K562 (cell line): ENCODE measurements around the gene LPIN1. TPM values are rescaled to one million over a fixed set of nuclear protein-coding genes. Genes with fewer than 3 reads are reported as not detected.

Experiments
- ATAC-seq: fragments of 200-7000 bp; cut with Tn5 transposase; 3 replicates; pipeline ENCODE4 v1.9.1; 2020; ENCODE audit warnings: moderate library complexity
- BruUV-seq: library from RNA; stranded (reverse); fragments of 400-500 nt; replicated peaks from 2 replicates; lab custom pipeline; 2021; lab: Mats Ljungman, UMichigan
- CTCF ChIA-PET: fragments of 300-600 bp; formaldehyde crosslinking; extraction: SDS; loops from one replicate; lab custom pipeline; 2021; ENCODE audit warnings: low intra/inter-chr PET ratio; lab: Yijun Ruan, JAX
- POLR2A ChIA-PET: fragments of 300-600, 350-650 bp; sonication (Branson Sonifier 250); formaldehyde crosslinking; extraction: SDS; loops from one replicate; lab custom pipeline; 2021; ENCODE audit warnings: antibody characterized with exemption, inconsistent platforms; lab: Yijun Ruan, JAX
- DNase-seq, 4 experiments: peaks; one replicate each; pipeline versions ENCODE4 v3.0.0 to v3.0.0-alpha.2; 2011 to 2018; ENCODE audit warnings: low spot score in 3 of 4, mixed read lengths in 3 of 4; ENCODE audit errors: extremely low read depth in 1 of 4
- FAIRE-seq: peaks from 2 replicates; lab custom pipeline; 2011; peaks lifted over from hg19 to GRCh38; lab: Jason Lieb, UNC
- H2AFZ ChIP-seq: 2 replicates; pipeline ENCODE4 v1.6.0; 2011; ENCODE audit warnings: low read depth, low read length, control low read depth, inconsistent platforms
- H3K27ac ChIP-seq: fragments of 200-600 bp; 3 replicates; pipeline ENCODE4 v1.8.0; 2011; ENCODE audit warnings: low read depth, mild to moderate bottlenecking, control low read depth, inconsistent platforms, low read length, moderate library complexity, mixed read lengths; ENCODE audit errors: extremely low read depth
- H3K27me3 ChIP-seq, 2 experiments: fragments of 300-600 bp in 1 of 2; 2 replicates in 1 of 2; 3 replicates in 1 of 2; pipeline versions ENCODE4 v1.6.0 to v1.8.0; 2011; ENCODE audit warnings: inconsistent platforms in 2 of 2, low read length in 2 of 2, mild to moderate bottlenecking in 1 of 2, mixed read lengths in 1 of 2, moderate library complexity in 1 of 2; ENCODE audit not compliant: control insufficient read depth in 2 of 2, insufficient read depth in 2 of 2
- H3K36me3 ChIP-seq: fragments of 300-600 bp; 3 replicates; pipeline ENCODE4 v1.8.0; 2011; ENCODE audit warnings: mild to moderate bottlenecking, low read length, inconsistent platforms; ENCODE audit not compliant: control insufficient read depth, insufficient read depth
- H3K4me1 ChIP-seq, 2 experiments: fragments of 200-600 bp in 1 of 2; replicated peaks in 1 of 2; 2 replicates in 1 of 2; 3 replicates in 1 of 2; pipeline versions ENCODE4 v1.5.1 to v1.8.0; 2011; ENCODE audit warnings: inconsistent platforms in 2 of 2, low read length in 2 of 2, mild to moderate bottlenecking in 1 of 2, mixed read lengths in 1 of 2, moderate library complexity in 1 of 2; ENCODE audit not compliant: control insufficient read depth in 2 of 2, insufficient read depth in 2 of 2
- H3K4me2 ChIP-seq: 2 replicates; pipeline ENCODE4 v1.6.1; 2011; ENCODE audit warnings: low read length, control low read depth, inconsistent platforms, mixed read lengths; ENCODE audit not compliant: insufficient read depth
- H3K4me3 ChIP-seq: fragments of 200-600 bp; sonication (generic), shearing (Covaris generic); 2 replicates; pipeline ENCODE4 v1.5.1; 2016; ENCODE audit warnings: control low read depth, inconsistent platforms
- H3K79me2 ChIP-seq: fragments of 200-600 bp; 3 replicates; pipeline ENCODE4 v1.8.0; 2011; ENCODE audit warnings: low read length, inconsistent platforms; ENCODE audit not compliant: control insufficient read depth, insufficient read depth
- H3K9ac ChIP-seq, 2 experiments: 2 replicates each; pipeline versions ENCODE4 v1.6.0 to v1.6.1; 2011; ENCODE audit warnings: low read depth in 2 of 2, low read length in 2 of 2, control low read depth in 1 of 2, inconsistent platforms in 1 of 2, mild to moderate bottlenecking in 1 of 2, mixed read lengths in 1 of 2; ENCODE audit not compliant: insufficient read depth in 1 of 2
- H3K9me1 ChIP-seq: one replicate; pipeline ENCODE4 v1.6.0; 2011; ENCODE audit warnings: inconsistent platforms, mild to moderate bottlenecking, low read length, moderate library complexity; ENCODE audit not compliant: control insufficient read depth, insufficient read depth
- H3K9me3 ChIP-seq: replicated peaks from 2 replicates; pipeline ENCODE4 v1.5.1; 2011; ENCODE audit warnings: low read depth, low read length, inconsistent platforms; ENCODE audit not compliant: control insufficient read depth, insufficient read depth
- H4K20me1 ChIP-seq: replicated peaks from 2 replicates; pipeline ENCODE4 v1.6.1; 2011; ENCODE audit warnings: low read length, inconsistent platforms, mixed read lengths; ENCODE audit not compliant: control insufficient read depth, insufficient read depth
- CCAR2 ChIP-seq: fragments of 200-400 bp; formaldehyde crosslinking; IDR thresholded peaks from 2 replicates; pipeline ENCODE4 v1.6.1; 2017; ENCODE audit warnings: mild to moderate bottlenecking, low read depth, low read length
- ETV1 ChIP-seq: fragments of 450-650 bp; conservative IDR thresholded peaks from 2 replicates; pipeline ENCODE4 v1.6.1; 2016; ENCODE audit warnings: missing genetic modification characterization, control low read depth, low read depth, missing compliant biosample characterization
- GABPB2 ChIP-seq: fragments of 250-450 bp; sonication (Bioruptor Pico); conservative IDR thresholded peaks from 2 replicates; pipeline ENCODE4 v1.5.1; 2021; ENCODE audit warnings: mild to moderate bottlenecking
- KAT2B ChIP-seq: IDR thresholded peaks from one replicate; pipeline ENCODE4 v1.6.1; 2012; ENCODE audit warnings: low read depth, mild to moderate bottlenecking, control low read depth, inconsistent platforms, low read length, moderate library complexity
- MITF ChIP-seq: IDR thresholded peaks from 2 replicates; pipeline ENCODE4 v1.6.1; 2014; ENCODE audit warnings: antibody characterized with exemption
- NR4A1 ChIP-seq, 2 experiments: fragments of 250-450 bp in 1 of 2; fragments of 450-650 bp in 1 of 2; sonication (Bioruptor Pico) in 1 of 2; IDR thresholded peaks; 2 replicates each; pipeline versions ENCODE4 v1.4.0 to v1.6.1; 2016 to 2020; ENCODE audit warnings: mild to moderate bottlenecking in 2 of 2, missing compliant biosample characterization in 1 of 2, missing genetic modification characterization in 1 of 2, moderate library complexity in 1 of 2
- U2AF1 ChIP-seq: fragments of 200-400 bp; formaldehyde crosslinking; optimal IDR thresholded peaks from 2 replicates; pipeline ENCODE3; 2017; ENCODE audit warnings: mild to moderate bottlenecking, low read depth, low read length, moderate library complexity
- ZNF124 ChIP-seq: sonication (generic); formaldehyde crosslinking; IDR thresholded peaks from 2 replicates; pipeline ENCODE4 v1.8.1; 2022; ENCODE audit warnings: missing genetic modification reagents
- ZNF766 ChIP-seq: fragments of 200-800 bp; sonication (Bioruptor generic); conservative IDR thresholded peaks from 2 replicates; pipeline ENCODE4 v1.6.1; 2016; ENCODE audit warnings: missing genetic modification characterization, missing compliant biosample characterization
- WGBS: fragments of 100-300 bp; shearing (Covaris generic); methylation state at CpG from one replicate; pipeline ENCODE4 v1.1.6; 2016; ENCODE audit warnings: low coverage, mixed read lengths; ENCODE audit not compliant: insufficient coverage; ENCODE audit errors: missing lambda C conversion rate; 5-methylcytosine and 5-hydroxymethylcytosine counted together
- in situ Hi-C: fragments of 300-500 bp; cut with MboI; formaldehyde crosslinking; loops from 4 replicates; pipeline ENCODE4 v1.15.0; 2018; ENCODE audit warnings: inconsistent platforms, mixed read lengths
- intact Hi-C: fragments of 100-400 bp; cut with micrococcal nuclease; formaldehyde crosslinking; loops from 2 replicates; pipeline ENCODE4 v1.14.2; 2022
- polyA plus RNA-seq, 8 experiments: library from polyadenylated mRNA; depleted of rRNA in 4 of 8; stranded (reverse) in 5 of 8; unstranded in 3 of 8; fragments of >200 nt; fragmentation: Nextera tagmentation in 2 of 8; fragmentation: Illumina TruSeq in 1 of 8; extraction: Ambion mirVana in 2 of 8; extraction: Trizol in 1 of 8; gene quantifications; 2 replicates each; pipeline versions ENCODE4 v1.2.1 to v1.2.3, GENCODE V29; 2011 to 2014; ENCODE audit warnings: inconsistent platforms in 1 of 8, missing spikeins in 1 of 8
- total RNA-seq, 7 experiments: library from RNA; depleted of rRNA in 6 of 7; stranded (reverse); fragments of >200 nt in 6 of 7; fragmentation: Illumina TruSeq in 2 of 7; extraction: Trizol in 2 of 7; gene quantifications; 2 replicates each; pipeline versions ENCODE4 v1.2.1 to v1.2.3, GENCODE V29; 2011 to 2021; ENCODE audit warnings: low replicate concordance in 1 of 7

The LPIN1 gene
- total and polyA plus RNA-seq, 9 of the 15 experiments (the other 6 are each of a cell fraction or from before 2014, with no cell fraction given), result 9.2 to 84.0 (median 27.8) TPM

DNA sequence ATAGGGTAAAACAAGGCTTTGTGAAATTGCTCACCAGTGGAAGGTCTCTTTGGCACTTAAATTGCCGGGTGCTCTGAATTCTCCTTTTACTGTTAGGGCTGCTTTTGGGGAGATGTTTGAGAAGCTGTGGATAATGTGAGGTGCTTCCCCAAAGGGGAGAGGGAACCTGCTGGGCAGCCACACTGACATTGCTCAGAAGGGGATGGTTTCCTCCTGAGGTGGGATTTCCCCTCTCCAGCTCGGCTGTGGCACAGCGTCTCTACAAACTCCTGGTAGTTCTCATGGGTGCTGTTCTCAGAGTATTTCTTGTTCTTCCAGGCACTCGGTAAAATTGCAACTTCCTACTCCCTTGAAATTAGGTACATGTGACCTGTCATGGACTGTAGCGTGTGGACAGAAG lies 124.2 kb downstream of the LPIN1 start (continued):
- TF ChIP-seq MITF, result no peak
- TF ChIP-seq KAT2B, result no peak
- no peak for TF ChIP-seq ZNF124
- TF ChIP-seq ZNF766 (CRISPR knock-in tag), result no peak
- no peak for TF ChIP-seq CCAR2
- TF ChIP-seq ETV1 (tag), result no peak
- no peak for TF ChIP-seq U2AF1
- TF ChIP-seq, all 486 proteins: peak for 0

GRCh38 chr2:11871421-11871820 lies 125.0 kb downstream of the LPIN1 start:
- no peaks in the 10 kb centered on the region for H3K79me2 ChIP-seq
- no peak overlapping the region for H2AFZ ChIP-seq
- no peaks in the 10 kb centered on the region for H3K27me3 ChIP-seq
- H3K4me1 ChIP-seq, result peaks cover 2 to 54% of the 10 kb centered on the region in 2 experiments
- WGBS, result 60% methylated on average over 4 of the region's 4 CpGs
- CTCF ChIA-PET, result no interaction called here
- no peak for DNase-seq
- no peaks in the 10 kb centered on the region for H3K9me1 ChIP-seq
- intact Hi-C loops, result no loop called here
- TF ChIP-seq NR4A1 (CRISPR knock-in tag; IDR thresholded peaks at IDR 0.05) (0 out of 2 replicates have a peak, but pooled peaks have one; percentile 29), NR4A1 (tag; IDR thresholded peaks at IDR 0.05) (no peak), GABPB2 (CRISPR knock-in tag) (no peak)
- TF ChIP-seq, all 486 proteins: peak for 1
- no peaks in the 10 kb centered on the region for H4K20me1 ChIP-seq
- H3K27ac ChIP-seq, result no peak overlapping the region
- no TSS peak for BruUV-seq
- no peak overlapping the region for H3K4me3 ChIP-seq
- no peak overlapping the region for H3K4me2 ChIP-seq
- H3K36me3 ChIP-seq, result no peaks in the 10 kb centered on the region
- POLR2A ChIA-PET, result no interaction called here
- no peak overlapping the region for H3K9ac ChIP-seq
- FAIRE-seq (no peak), ATAC-seq (no peak)
- in situ Hi-C loops, result no loop called here
- no peaks in the 10 kb centered on the region for H3K9me3 ChIP-seq
